Tibial nerve (tissue), 4 donors: ENCODE results near the gene STEAP1B. TPM values are rescaled to one million over a fixed set of nuclear protein-coding genes. Genes with fewer than 3 reads are reported as not detected.
"Not testable (repeated sequence)": the region's sequence is repeated elsewhere in the genome, so short reads cannot be mapped to it uniquely, and the experiment has no call there.

Experiments
- DNase-seq, 2 donors: peaks; one replicate each; pipeline ENCODE4 v3.0.0-alpha.2; 2019; ENCODE audit warnings: low spot score in 2 of 2
- H3K27ac ChIP-seq, 4 donors: fragments of 200-600 bp; sonication (generic) in 3 of 4; one replicate each; pipeline ENCODE4 v1.5.1; 2017 to 2019; ENCODE audit warnings: mild to moderate bottlenecking in 1 of 4
- H3K27me3 ChIP-seq, 2 donors: fragments of 200-600 bp; sonication (generic) in 1 of 2; one replicate each; pipeline versions ENCODE4 v1.5.1 to v1.6.0; 2017 to 2019
- H3K36me3 ChIP-seq, 3 donors: fragments of 200-600 bp; sonication (generic); one replicate each; pipeline ENCODE4 v1.5.1; 2018 to 2019
- H3K4me1 ChIP-seq, 4 donors: fragments of 200-600 bp; sonication (generic) in 3 of 4; one replicate each; pipeline ENCODE4 v1.5.1; 2017 to 2019
- H3K4me3 ChIP-seq, 4 donors: fragments of 200-600 bp; sonication (generic) in 3 of 4; one replicate each; pipeline ENCODE4 v1.5.1; 2017 to 2019; ENCODE audit warnings: mild to moderate bottlenecking in 1 of 4, moderate library complexity in 1 of 4
- H3K9me3 ChIP-seq, 4 donors: fragments of 200-600 bp; sonication (generic) in 3 of 4; one replicate each; pipeline ENCODE4 v1.5.1; 2017 to 2019
- CTCF ChIP-seq, 5 experiments: fragments of 200-600 bp in 3 of 5; fragments of 450-650 bp in 2 of 5; sonication (generic) in 3 of 5; IDR thresholded peaks; one replicate each; pipeline ENCODE4 v1.5.1; 2016 to 2019; ENCODE audit warnings: antibody characterized with exemption in 5 of 5, mild to moderate bottlenecking in 3 of 5, moderate library complexity in 2 of 5
- EP300 ChIP-seq, 2 donors: sonication (generic); formaldehyde crosslinking; IDR thresholded peaks; one replicate each; pipeline ENCODE4 v1.6.1; 2017; ENCODE audit warnings: antibody characterized with exemption in 2 of 2, mild to moderate bottlenecking in 1 of 2
- POLR2A ChIP-seq, 2 donors: fragments of 450-650 bp; IDR thresholded peaks; one replicate each; pipeline ENCODE4 v1.6.1; 2017; ENCODE audit warnings: antibody characterized with exemption in 2 of 2, mild to moderate bottlenecking in 2 of 2, moderate library complexity in 2 of 2
- WGBS, 2 donors: methylation state at CpG; one replicate each; pipeline ENCODE4 v1.1.5; 2018; 5-methylcytosine and 5-hydroxymethylcytosine counted together
- total RNA-seq, 4 donors: library from RNA; depleted of rRNA; stranded (reverse); fragments of >200 nt; gene quantifications; one replicate each; pipeline ENCODE4 v1.1.0, GENCODE V29; 2016

STEAP1B gene
- total RNA-seq, 4 donors from 2014 or later = 4.2 to 20.5 (median 14.0) TPM

GRCh38 chr7:22457471-22457870 lies 42.5 kb downstream of the STEAP1B start:
- Histone ChIP-seq H3K36me3 (no peaks in the 10 kb centered on the region), H3K4me3 (no peak overlapping the region), H3K4me1 (peaks cover 0 to 5% (median 0%) of the 10 kb centered on the region in 4 donors), H3K9me3 (no peaks in the 10 kb centered on the region), H3K27me3 (no peaks in the 10 kb centered on the region), H3K27ac (no peak overlapping the region)
- no peak for DNase-seq
- 63 to 78% methylated on average over 1 of the region's 1 CpG for WGBS, 2 donors
- TF ChIP-seq POLR2A (IDR thresholded peaks at IDR 0.05) (no peak), CTCF (IDR thresholded peaks at IDR 0.05) (no peak), EP300 (IDR thresholded peaks at IDR 0.05) (no peak)

- no peak overlapping the region for H3K4me3 ChIP-seq
- 71 to 90% methylated on average over 3 of the region's 3 CpGs for WGBS, 2 donors
Measured at GRCh38 chr7:22454446-22454845, 45.5 kb downstream of the STEAP1B start.

GRCh38 chr7:22452960-22453558 lies 46.9 kb downstream of the STEAP1B start:
- 29 to 31% methylated on average over 4 of the region's 4 CpGs for WGBS, 2 donors
- TF ChIP-seq CTCF (IDR thresholded peaks at IDR 0.05) (no peak), EP300 (IDR thresholded peaks at IDR 0.05) (no peak), POLR2A (IDR thresholded peaks at IDR 0.05) (no peak)
- H3K36me3 ChIP-seq = no peaks in the 10 kb centered on the region
- H3K4me3 ChIP-seq = no peak overlapping the region
- H3K27me3 ChIP-seq = no peaks in the 10 kb centered on the region
- H3K9me3 ChIP-seq = no peaks in the 10 kb centered on the region
- no peak for DNase-seq
- no peak overlapping the region for H3K27ac ChIP-seq
- H3K4me1 ChIP-seq = peaks cover 0 to 8% (median 0%) of the 10 kb centered on the region in 4 donors

More at GRCh38 chr7:22454446-22454845, 45.5 kb downstream of the STEAP1B start:
- H3K27me3 ChIP-seq = no peaks in the 10 kb centered on the region
- no peaks in the 10 kb centered on the region for H3K9me3 ChIP-seq
- H3K27ac ChIP-seq = no peak overlapping the region
- H3K36me3 ChIP-seq = no peaks in the 10 kb centered on the region
- peaks cover 0 to 8% (median 0%) of the 10 kb centered on the region in 4 donors for H3K4me1 ChIP-seq
- TF ChIP-seq CTCF (IDR thresholded peaks at IDR 0.05) (no peak), EP300 (IDR thresholded peaks at IDR 0.05) (no peak), POLR2A (IDR thresholded peaks at IDR 0.05) (no peak)
- no peak for DNase-seq

- Histone ChIP-seq H3K27ac (no peak overlapping the region), H3K4me3 (peak overlapping the region in 2 of 4 donors; percentile 5 to 8), H3K27me3 (no peaks in the 10 kb centered on the region), H3K36me3 (no peaks in the 10 kb centered on the region), H3K9me3 (no peaks in the 10 kb centered on the region), H3K4me1 (peaks cover 0 to 8% (median 0%) of the 10 kb centered on the region in 4 donors)
- peak in 1 of 2 donors; percentile 41 for DNase-seq
- WGBS, 2 donors = 28 to 36% methylated on average over 19 of the region's 19 CpGs
- TF ChIP-seq POLR2A (IDR thresholded peaks at IDR 0.05) (no peak), CTCF (IDR thresholded peaks at IDR 0.05) (peak in 4 of 5 experiments; percentile 35 to 55 (median 52)), EP300 (IDR thresholded peaks at IDR 0.05) (no peak)
Measured at GRCh38 chr7:22452142-22452959, 47.6 kb downstream of the STEAP1B start.

- H3K27me3 ChIP-seq, DNase-seq, H3K4me3 ChIP-seq, H3K27ac ChIP-seq, H3K9me3 ChIP-seq, H3K36me3 ChIP-seq: not testable (repeated sequence)
- peaks cover 0 to 22% (median 0%) of the 10 kb centered on the region in 4 donors for H3K4me1 ChIP-seq
Measured at GRCh38 chr7:22450013-22450412, 50.0 kb downstream of the STEAP1B start.
